Hepatic stellate cell (primary cell): ENCODE results near the gene ADD1.
"Not testable (repeated sequence)": the region's sequence is repeated elsewhere in the genome, so short reads cannot be mapped to it uniquely, and the experiment has no call there.

Source experiments
- DNase-seq: peaks from one replicate; pipeline ENCODE4 v3.0.0; 2011; ENCODE audit warnings: low spot score

The ADD1 gene

DNA sequence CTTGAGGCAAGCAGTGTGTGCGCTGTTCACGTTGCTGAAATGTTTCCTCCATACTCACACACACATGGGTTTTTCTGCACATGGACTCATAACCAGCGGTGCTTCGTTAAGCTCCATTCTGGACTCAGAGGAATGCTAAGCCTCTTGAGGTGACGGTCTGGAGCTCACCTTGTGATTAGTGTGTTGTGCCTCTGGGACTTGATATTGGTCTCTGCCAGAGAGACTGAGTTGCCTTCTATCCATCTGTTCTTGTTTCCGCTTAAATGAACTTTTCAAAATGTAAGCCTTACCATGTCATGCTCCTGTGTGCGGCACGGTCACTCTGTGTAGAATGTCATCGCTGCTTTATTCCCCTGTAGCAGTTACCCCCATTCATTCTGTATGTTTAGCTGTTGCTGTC is 42.5 kb downstream of the ADD1 start:
- DNase-seq: no peak

DNA sequence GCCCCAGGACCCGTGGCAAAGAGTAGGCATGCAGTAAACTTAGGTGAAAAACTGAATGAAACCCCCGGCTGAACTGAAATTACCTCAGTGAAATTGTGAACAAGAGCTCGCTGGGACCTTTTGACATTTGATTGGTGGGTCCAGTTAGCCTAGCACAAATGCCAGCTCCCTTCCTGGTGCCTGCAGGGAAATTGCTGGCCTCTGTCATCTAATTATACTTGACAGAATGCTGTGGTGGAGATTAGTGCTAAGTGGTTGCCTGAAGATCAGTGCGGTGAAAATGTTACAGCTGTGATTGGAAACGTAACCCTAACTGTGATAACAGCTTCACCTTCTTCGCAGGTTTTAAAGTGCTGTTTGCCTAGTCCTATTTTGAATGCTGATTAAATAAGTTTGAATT is 43.0 kb downstream of the ADD1 start:
- DNase-seq: no peak

DNA sequence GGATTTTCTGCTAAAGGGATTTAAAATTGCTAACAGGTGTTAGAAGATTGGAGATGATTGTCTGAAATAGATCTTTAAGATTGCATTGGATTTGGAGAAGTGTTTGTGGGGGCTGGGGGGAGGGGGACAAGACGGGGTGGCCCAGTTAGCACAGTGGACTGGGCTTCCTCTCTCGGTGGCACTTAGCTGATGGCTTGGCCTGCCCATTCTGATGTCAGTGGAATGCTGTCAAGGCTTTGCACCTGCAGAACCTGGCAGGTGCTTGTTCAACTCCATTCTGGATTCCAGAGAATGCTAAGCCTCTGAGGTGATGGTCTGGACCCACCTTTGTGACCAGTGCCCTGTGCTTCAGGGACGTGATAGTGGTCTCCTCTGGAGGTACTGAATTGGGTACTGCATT is 43.7 kb downstream of the ADD1 start:
- no peak for DNase-seq

DNA sequence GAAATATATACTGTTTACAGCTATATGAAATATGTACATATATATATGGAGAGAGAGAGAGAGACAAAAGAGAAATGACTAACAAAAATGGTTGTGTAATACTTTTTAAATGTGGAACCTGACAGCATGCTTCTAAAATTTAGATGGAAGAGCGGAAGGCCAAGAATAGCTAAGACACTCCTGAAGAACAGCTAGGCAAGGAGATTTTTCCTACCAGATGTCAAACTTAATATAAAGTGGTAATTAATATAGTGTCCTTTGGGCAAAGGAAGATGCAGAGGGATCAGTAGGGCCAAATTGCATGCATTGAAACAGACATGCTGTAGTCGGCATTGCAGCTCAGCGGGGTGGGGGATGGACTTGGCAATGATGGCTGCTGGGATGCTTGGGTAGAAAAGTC is 45.2 kb downstream of the ADD1 start:
- DNase-seq: no peak

DNA sequence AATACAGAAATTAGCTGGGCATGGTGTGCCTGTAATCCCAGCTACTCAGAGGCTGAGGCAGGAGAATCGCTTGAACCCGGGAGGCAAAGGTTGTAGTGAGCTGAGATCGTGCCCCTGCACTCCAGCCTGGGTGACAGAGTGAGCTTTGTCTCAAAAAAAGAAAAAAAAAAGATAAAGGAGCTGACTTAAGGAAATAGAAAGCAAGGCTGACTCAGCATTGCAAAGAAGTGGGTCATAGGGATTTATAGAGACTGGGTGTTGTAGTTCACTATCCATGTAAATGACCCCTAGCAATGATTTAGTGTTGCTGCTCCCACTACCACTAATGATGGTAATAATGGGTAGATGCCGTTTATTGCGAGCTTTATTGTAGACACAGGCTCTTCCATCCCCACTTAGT is 47.6 kb downstream of the ADD1 start:
- peak; percentile 59 for DNase-seq

DNA sequence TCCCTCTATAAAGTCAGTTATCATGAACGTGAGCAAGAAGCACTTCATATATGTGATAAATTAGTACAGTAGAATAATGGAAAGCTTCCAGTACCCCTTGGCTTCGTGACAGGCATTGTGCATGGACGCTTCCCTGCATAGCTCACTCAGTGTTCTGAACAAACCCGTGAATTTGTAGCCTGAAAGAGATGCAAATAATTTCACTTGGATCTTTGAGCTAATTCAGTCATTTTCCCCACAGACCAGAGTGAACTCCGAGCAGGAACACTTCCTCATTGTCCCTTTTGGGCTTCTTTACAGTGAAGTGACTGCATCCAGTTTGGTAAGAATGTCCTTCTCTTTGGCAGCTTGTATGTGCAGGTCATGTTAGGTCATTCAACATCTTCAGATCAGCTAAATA is 50.1 kb downstream of the ADD1 start:
- no peak for DNase-seq

DNA sequence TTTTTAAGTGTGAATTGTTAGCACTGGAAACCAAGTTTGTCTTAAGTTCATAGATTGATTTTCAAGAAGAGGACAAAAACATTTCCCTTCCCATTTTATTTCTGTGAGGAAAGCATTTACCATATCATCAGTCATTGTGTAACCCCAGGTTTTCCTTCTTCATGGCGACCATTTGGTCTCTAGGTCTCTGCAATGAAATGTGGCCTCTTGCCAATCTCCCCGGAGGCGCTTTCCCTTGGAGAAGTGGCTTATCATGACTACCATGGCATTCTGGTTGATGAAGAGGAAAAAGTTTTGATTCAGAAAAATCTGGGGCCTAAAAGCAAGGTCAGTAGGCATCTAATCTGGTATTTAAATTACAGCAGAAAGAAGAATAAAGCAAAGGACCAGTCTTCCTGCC is 54.4 kb downstream of the ADD1 start:
- DNase-seq: no peak

DNA sequence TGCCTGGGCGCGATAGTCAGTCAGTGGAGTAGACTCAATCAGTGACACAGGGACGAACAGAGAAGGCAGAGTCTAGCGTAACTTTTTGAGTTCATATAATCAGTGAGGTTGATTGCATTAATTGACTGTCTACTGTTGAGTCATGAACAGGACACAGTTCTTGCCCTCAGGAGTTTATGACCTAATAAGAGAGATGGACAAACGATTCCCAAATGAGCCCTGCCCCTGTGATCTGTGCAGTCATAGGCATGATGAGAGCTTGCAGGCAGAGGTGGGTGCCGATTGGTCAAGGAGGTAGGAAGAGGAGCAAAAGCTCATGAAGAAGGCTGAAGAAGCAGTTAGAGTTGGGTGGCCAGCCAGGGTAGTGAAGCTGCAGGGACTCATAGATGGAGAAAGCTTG is 57.1 kb downstream of the ADD1 start:
- no peak for DNase-seq

DNA sequence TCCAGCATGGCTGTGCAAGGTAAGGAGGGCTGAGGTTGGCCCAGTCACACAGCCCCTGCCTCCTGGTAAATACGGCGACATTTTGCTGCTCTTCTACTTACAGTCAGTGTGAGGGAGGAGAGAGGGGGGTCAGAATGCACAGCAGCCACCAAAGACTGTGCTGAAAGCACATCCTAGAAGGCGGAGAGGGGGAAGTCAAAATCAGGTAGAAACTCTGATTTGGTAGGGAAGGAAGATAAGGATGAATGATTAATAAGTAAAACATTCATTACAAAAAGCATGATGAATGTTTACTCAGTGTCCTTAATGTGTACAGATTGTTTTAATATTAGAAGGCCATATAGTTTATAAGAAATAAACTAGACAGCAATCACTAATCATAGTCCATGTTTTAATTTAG is 57.5 kb downstream of the ADD1 start:
- DNase-seq: no peak

DNA sequence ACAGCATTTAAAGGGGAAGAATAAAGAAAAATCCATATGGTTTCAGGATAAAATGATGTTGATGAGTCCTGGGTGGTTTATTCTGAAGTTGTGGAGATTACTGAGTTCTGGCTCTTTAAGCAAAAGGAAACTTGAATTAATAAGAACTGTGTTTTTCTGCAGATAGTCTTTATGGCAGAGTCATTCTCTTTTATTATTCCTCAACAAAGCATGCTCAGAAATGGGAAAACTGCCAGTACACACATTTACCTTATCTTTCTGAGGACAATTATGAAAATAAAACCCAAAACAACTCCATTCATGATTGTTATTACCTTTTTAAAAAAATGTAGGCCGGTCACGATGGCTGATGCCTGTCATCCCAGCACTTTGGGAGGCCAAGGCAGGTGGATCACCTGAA is 58.5 kb downstream of the ADD1 start:
- DNase-seq: no peak

DNA sequence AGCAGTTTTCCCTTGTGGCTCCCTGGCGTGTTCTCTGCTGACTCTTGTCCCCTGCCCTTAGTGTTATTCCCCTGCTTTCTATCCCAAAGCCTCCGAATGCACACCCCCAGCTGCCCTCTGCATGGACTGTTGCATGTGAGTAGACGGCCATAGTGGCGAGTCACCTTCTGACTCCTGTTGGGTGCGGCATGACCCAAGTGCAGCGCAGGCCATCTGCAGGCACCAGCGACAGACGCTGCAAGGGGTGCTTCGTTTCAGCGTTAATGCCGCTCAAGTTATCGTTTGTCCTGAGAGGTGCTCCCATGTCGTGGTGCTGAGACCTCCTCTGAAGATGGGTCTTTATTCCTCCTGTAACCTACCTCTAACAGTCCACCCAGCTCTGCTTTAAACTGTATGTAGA is 61.9 kb downstream of the ADD1 start:
- no peak for DNase-seq

DNA sequence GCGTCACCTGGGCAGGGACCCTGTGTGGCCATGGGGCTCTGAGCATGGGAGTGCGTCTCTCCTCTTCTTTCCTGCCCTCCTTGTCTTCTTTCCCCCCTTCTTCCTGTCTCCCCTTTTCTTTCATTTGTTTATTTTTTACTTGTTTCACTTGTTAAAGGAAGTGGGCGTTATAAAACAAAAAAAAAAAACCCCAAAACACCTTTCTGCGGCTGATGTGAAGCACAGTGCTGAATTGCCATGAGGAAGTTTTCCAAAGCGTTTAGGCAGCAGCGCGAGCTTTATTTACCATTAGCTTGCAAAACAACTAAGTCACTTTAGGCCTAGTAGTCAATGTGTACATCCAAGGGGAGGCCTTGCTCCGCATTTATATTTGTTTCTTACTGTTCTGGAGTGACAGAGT is 62.6 kb downstream of the ADD1 start:
- DNase-seq: no peak

DNA sequence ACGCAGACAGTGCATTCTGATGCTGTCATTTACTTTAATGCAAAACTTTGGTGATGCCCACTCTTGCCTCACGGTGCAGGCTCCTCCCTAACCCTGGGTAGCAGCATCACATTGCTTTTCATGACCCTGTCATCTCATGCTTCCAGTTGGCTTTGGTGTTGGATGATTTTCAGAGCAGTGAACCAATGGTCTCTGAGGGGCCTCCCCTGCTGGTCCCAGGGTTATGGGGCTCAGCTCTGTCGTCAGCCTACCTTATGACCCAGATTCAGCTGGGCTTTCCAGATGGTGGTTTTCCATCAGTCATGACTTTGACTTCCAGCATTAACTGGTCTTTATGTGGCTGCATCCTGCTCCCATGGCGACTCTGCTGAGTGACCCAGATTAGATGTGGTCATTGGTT is 63.6 kb downstream of the ADD1 start:
- DNase-seq: no peak

DNA sequence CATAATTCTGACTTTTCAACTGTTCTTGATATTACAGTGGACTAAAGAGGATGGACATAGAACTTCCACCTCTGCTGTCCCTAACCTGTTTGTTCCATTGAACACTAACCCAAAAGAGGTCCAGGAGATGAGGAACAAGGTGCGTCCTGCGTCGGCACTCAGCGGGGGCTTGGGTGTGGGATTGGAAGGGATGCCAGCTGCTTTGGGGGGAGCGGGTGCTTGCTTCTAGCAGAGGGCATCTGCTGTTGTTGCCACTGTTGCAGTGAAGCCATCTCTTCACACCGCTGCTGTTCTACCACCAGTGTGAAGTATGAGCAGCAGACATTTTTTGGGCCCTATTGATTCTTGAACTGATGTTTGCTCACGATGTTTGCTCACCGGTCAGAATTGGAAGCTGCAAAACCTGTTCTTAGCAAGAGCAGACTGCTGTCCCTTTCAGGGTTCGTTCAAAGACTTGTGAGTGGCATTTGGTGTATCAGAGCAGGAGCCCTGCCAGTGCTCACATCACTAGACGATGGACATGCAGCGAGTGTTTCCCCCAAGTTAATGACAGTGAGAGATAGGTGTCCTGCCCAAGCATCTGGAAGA is 64.2 kb downstream of the ADD1 start:
- DNase-seq: no peak

DNA sequence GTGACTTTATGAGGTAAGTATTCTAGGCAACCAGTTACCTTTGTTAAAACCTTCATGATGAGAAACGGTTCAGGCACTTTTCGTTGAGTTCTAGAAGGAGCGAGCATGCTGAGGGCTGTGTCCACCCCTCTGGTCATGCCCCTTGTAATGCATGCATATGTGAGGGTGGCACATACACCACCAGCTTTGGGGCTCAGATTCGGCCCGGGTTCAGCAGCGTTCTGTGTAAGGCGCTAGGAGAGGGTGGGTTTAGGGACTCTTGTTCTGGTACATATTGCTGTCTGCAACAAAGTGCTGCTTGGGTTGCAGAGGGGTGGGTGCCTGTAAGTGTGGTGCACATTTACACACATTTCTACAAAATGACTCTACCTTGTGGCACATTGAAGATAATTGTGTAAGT is 65.0 kb downstream of the ADD1 start:
- no peak for DNase-seq

DNA sequence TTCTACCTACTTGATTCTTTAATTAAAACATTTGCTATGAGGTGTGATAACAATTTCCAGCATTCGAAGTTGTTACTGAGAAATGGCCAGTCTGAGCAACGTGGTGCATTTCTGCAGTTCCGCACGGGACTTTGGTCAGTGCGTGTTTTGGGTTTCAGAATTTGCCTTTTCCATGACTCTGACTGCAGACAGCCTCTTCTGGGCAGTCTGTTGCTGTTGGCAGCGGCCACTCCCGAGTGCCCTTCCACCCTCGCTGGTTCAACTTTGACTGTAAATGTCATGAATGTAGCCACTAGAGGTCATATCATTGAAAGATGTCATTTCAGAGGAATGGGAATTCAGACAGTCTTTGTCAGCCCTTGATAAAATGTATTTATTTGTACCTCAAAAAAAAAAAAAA is 65.9 kb downstream of the ADD1 start:
- no peak for DNase-seq

DNA sequence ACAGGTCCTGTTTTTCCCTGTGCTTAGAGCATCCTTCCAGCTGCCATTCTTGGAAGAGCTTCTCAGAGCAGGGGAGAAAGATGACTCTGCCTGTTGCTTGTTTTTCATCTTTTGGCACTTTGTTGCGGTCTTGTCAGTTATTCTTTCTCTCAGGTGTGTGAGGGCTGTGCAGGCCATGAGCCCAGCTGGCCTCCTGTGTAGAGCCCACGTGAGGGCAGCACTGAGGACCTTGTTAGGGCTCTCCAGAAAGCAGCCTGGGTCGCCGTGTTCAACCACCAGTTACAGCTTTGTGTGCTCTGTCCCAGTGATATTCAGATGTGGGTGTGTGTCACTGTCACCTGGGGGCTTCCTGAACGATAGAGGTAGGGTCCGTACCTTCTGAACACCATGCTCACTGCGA is 66.8 kb downstream of the ADD1 start:
- DNase-seq: no peak

DNA sequence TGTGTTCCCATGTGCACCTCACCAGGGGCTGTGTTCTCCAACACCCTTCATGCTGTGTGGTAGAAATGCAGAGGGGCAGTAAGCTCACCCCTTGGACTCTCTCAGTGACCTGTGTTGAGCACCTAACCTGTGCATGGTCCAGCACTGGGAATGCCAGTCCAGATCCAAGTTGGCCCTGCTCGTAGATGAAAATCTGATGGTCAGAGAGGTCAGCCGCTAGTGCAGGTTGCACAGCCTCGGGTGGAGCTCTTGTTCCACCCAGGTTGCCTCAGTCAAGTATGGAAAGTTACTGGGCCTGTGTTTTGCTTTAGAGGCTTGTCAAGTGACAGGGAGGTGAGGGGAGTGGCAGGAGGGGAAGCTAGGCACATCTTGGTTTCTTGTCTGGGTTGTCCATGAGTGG is 68.2 kb downstream of the ADD1 start:
- no peak for DNase-seq

DNA sequence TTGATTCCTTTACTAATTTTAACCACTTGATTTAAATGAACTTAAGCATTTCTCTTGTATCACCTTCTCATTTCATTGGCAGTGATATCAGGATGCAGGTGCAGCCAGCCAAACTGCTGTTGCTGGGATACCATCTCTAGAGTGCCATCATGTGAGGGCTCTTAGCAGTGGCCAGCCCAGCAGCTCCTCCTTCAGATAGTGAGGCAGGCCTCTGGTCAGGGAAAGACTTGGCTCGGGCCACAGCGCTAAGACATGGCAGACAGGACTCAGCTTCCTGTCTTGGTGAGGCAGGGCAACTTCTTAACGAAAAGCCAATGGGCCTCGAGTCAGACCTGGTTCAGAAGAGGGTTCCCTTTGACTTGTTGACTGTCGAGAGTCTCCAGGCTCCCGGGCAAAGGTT is 69.5 kb downstream of the ADD1 start:
- DNase-seq: no peak

DNA sequence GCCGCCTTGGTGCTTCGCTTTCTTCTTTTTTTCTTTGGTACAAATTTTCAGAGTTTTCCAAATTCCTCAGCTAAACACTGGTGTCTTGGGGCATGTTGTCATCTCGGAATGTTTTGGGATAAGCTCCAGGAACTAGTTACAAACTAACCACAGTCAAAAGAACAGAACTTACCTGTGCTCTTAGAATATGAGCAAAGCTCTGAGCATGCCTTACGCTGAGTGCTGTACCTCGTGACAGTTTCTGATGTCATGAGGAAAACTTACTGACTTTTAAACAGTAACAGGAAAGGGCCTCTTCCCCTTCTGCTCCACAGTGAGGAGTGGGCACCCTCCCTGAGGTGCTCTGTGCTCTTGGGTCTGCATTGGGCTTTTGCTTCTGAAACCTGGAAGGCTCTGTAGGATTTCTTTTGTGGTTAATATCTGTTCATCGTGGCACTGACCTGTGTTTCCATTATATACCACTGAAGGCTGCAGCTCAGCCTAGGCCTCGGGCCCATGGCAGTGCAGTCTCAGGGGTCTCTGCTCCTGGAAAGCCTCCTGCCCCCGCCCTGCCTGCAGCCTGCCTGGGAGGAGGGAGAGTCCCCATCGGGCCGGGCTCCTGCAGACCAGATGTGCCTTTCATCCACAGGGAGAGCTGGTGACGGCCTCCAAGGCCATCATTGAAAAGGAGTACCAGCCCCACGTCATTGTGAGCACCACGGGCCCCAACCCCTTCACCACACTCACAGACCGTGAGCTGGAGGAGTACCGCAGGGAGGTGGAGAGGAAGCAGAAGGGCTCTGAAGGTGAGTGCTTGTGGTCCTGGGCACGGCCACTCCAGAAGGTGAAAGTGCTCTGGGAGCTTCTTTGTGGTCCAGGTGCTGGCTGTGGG is 70.8 kb downstream of the ADD1 start:
- DNase-seq: no peak

DNA sequence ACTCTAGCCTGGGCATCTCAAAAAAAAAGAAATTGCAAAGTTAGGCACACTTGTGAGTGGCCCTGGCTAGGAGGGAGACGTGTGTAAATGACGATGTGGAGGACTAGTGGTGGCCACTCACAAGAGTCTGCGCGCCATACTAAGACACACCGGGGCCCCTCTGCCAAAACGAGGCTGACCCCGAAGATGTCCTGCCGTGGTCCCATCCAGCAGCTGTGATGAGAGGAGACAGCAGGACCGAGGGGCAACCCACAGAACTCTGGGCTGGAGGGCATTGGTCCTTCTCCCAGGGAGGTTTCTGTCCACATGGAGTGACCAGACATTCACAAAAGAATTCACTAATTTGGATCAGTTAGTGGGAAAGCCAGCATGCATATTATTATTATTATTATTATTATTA is 72.1 kb downstream of the ADD1 start:
- DNase-seq: no peak

DNA sequence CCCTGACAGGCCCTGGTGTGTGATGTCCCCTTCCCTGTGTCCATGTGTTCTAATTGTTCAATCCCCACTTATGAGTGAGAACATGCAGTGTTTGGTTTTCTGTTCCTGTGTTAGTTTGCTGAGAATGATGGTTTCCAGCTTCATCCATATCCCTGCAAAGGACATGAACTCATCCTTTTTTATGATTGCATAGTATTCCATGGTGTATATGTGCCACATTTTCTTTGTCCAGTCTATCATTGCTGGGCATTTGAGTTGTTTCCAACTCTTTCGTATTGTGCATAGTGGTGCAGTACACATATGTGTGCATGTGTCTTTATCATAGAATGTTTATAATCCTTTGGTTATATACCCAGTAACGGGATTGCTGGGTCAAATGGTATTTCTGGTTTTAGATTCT is 73.1 kb downstream of the ADD1 start:
- DNase-seq: not testable (repeated sequence)

DNA sequence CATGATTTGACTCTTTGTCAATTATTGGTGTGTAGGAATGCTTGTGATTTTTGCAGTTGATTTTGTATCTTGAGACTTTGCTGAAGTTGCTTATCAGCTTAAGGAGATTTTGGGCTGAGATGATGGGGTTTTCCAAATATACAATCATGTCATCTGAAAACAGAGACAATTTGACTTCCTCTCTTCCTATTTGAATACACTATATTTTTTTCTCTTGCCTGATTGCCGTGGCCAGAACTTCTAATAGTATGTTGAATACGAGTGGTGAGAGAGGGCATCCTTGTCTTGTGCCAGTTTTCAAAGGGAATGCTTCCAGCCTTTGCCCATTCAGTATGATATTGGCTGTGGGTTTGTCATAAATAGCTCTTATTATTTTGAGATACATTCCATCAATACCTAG is 74.7 kb downstream of the ADD1 start:
- not testable (repeated sequence) for DNase-seq

DNA sequence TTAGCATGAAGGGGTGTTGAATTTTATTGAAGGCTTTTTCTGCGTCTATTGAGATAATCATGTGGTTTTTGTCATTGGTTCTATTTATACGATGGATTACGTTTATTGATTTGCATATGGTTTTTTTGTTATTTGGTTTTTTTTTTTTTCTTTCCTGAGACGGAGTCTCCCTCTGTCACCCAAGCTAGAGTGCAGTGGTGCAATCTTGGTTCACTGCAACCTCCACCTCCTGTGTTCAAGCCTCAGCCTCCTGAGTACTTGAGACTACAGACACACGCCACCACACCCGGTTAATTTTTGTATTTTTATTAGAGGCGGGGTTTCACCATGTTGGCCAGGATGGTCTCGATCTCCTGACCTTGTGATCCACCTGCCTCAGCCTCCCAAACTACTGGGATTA is 75.1 kb downstream of the ADD1 start:
- DNase-seq: not testable (repeated sequence)
